Keratinocyte (primary cell): Measurements from ENCODE around the gene TM9SF2. TPM values are rescaled to one million over a fixed set of nuclear protein-coding genes. Genes with fewer than 3 reads are reported as not detected.

Source experiments
- DNase-seq: peaks from one replicate; pipeline ENCODE4 v3.0.0-alpha.2; 2011; ENCODE audit warnings: low read depth, missing footprints, low spot score
- FAIRE-seq: peaks from 2 replicates; lab custom pipeline; 2011; peaks lifted over from hg19 to GRCh38; lab: Jason Lieb, UNC
- H2AFZ ChIP-seq: 2 replicates; pipeline ENCODE4 v1.6.0; 2012; ENCODE audit warnings: low read length, control low read depth, inconsistent platforms; ENCODE audit not compliant: control insufficient read depth
- H3K27ac ChIP-seq: 2 replicates; pipeline ENCODE4 v1.5.1; 2011; ENCODE audit warnings: low read length; ENCODE audit not compliant: control insufficient read depth, insufficient read depth
- H3K27me3 ChIP-seq: 3 replicates; pipeline ENCODE4 v1.6.0; 2011; ENCODE audit warnings: low read length; ENCODE audit not compliant: control insufficient read depth, insufficient read depth; ENCODE audit errors: extremely low read depth
- H3K36me3 ChIP-seq, 2 experiments: 2 replicates in 1 of 2; 3 replicates in 1 of 2; pipeline ENCODE4 v1.5.1; 2011; ENCODE audit warnings: low read length in 2 of 2, mild to moderate bottlenecking in 1 of 2; ENCODE audit not compliant: control insufficient read depth in 2 of 2, insufficient read depth in 2 of 2; ENCODE audit errors: extremely low read depth in 1 of 2
- H3K4me1 ChIP-seq: 3 replicates; pipeline ENCODE4 v1.5.1; 2011; ENCODE audit warnings: low read length; ENCODE audit not compliant: control insufficient read depth, insufficient read depth; ENCODE audit errors: extremely low read depth
- H3K4me2 ChIP-seq: 3 replicates; pipeline ENCODE4 v1.6.0; 2011; ENCODE audit warnings: low read depth, low read length; ENCODE audit not compliant: control insufficient read depth, insufficient read depth; ENCODE audit errors: extremely low read depth
- H3K4me3 ChIP-seq, 3 experiments: fragments of 200-600 bp in 1 of 3; sonication (generic) in 1 of 3; 2 replicates in 2 of 3; 3 replicates in 1 of 3; pipeline ENCODE4 v1.5.1; 2011 to 2016; ENCODE audit warnings: low read length in 3 of 3, mild to moderate bottlenecking in 3 of 3, control low read depth in 2 of 3, inconsistent platforms in 1 of 3, low read depth in 1 of 3, mixed read lengths in 1 of 3, mixed run types in 1 of 3, moderate library complexity in 1 of 3; ENCODE audit not compliant: control insufficient read depth in 2 of 3, insufficient read depth in 2 of 3; ENCODE audit errors: extremely low read depth in 1 of 3
- H3K79me2 ChIP-seq: 2 replicates; pipeline ENCODE4 v1.6.0; 2012; ENCODE audit warnings: low read length; ENCODE audit not compliant: control insufficient read depth, insufficient read depth
- H3K9ac ChIP-seq: 3 replicates; pipeline ENCODE4 v1.6.0; 2011; ENCODE audit warnings: low read length; ENCODE audit not compliant: control insufficient read depth, insufficient read depth; ENCODE audit errors: extremely low read depth
- H3K9me1 ChIP-seq: 3 replicates; pipeline ENCODE4 v1.6.0; 2011; ENCODE audit warnings: low read length; ENCODE audit not compliant: control insufficient read depth, insufficient read depth; ENCODE audit errors: extremely low read depth
- H3K9me3 ChIP-seq: 2 replicates; pipeline ENCODE4 v1.5.1; 2012; ENCODE audit warnings: low read depth, low read length; ENCODE audit not compliant: control insufficient read depth
- H4K20me1 ChIP-seq: 3 replicates; pipeline ENCODE4 v1.6.0; 2011; ENCODE audit warnings: low read length; ENCODE audit not compliant: control insufficient read depth, insufficient read depth; ENCODE audit errors: extremely low read depth
- EZH2 ChIP-seq: IDR thresholded peaks from one replicate; pipeline ENCODE4 v1.6.1; 2012; ENCODE audit warnings: inconsistent platforms, mild to moderate bottlenecking, low read length, moderate library complexity
- dilution Hi-C: fragments of 300-500 bp; cut with MboI; formaldehyde crosslinking; loops from one replicate; pipeline ENCODE4 v1.7.0; 2020; ENCODE audit warnings: low sequenced_read_pairs; ENCODE audit not compliant: extremely low pct_ligation_motif_present
- polyA plus RNA-seq, 5 experiments: library from polyadenylated mRNA; depleted of rRNA in 3 of 5; stranded (reverse) in 3 of 5; stranded (forward) in 1 of 5; unstranded in 1 of 5; fragments of >200 nt; gene quantifications; 1 replicate in 1 of 5; 2 replicates in 3 of 5; 3 replicates in 1 of 5; pipeline versions ENCODE4 v1.2.1 to v1.2.3, GENCODE V29; 2011 to 2012; ENCODE audit warnings: missing spikeins in 2 of 5, low read depth in 1 of 5, low replicate concordance in 1 of 5
- TF ChIP-seq, protein P1 (sequence below), 3 experiments: IDR thresholded peaks in 1 of 3; conservative IDR thresholded peaks in 1 of 3; optimal IDR thresholded peaks in 1 of 3; 2 replicates in 2 of 3; 3 replicates in 1 of 3; pipeline versions ENCODE3 to v1.5.1; 2011; ENCODE audit warnings: low read length in 3 of 3, mild to moderate bottlenecking in 3 of 3, moderate library complexity in 2 of 3, control low read depth in 1 of 3, inconsistent platforms in 1 of 3; ENCODE audit not compliant: insufficient read depth in 2 of 3; ENCODE audit errors: extremely low read depth in 1 of 3

TM9SF2 gene
- polyA plus RNA-seq, 1 donor (not counting 4 experiments of a cell fraction or from before 2014, with no cell fraction given), result 134 TPM

DNA sequence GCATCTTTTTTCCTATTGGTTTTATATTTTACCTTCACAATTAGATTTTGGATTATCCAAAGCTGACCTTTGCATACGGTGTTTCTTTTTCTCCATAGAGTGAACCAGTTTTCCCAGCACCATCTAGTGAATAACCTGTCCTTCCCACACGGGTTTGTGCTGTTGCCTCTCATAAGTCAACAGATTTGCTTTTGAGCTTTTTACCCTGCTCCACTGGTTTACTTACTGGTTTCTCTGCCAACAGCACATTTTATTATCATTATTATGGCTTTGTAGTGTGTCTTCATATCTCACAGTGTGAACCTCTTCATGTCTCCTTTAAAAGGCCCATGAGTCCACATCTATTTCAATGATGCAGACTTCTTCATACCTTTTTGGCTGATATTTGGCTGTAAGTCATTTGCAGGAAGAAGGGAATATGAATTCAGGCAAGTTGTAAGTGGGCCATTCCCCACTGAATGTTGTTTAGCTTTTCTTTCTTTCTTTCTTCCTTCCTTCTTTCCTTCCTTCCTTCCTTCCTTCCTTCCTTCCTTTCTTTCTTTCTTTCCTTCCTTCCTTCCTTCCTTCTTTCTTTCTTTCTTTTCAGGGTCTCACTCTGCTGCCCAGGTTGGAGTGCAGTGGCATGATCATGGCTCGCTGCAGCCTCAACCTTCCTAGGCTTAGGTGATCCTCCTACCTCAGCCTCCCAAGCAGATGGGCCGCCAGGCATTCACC lies 86.8 kb downstream of the TM9SF2 start:
- Histone ChIP-seq H3K36me3 (no peaks in the 10 kb centered on the region), H3K4me1 (no peaks in the 10 kb centered on the region), H3K4me3 (no peak overlapping the region), H3K9me1 (no peaks in the 10 kb centered on the region), H3K27ac (no peak overlapping the region), H3K79me2 (no peaks in the 10 kb centered on the region), H2AFZ (no peak overlapping the region), H3K9me3 (no peaks in the 10 kb centered on the region), H3K27me3 (no peaks in the 10 kb centered on the region), H4K20me1 (no peaks in the 10 kb centered on the region), H3K4me2 (no peak overlapping the region), H3K9ac (no peak overlapping the region)
- TF ChIP-seq EZH2, result no peak
- TF ChIP-seq, protein P1, sequence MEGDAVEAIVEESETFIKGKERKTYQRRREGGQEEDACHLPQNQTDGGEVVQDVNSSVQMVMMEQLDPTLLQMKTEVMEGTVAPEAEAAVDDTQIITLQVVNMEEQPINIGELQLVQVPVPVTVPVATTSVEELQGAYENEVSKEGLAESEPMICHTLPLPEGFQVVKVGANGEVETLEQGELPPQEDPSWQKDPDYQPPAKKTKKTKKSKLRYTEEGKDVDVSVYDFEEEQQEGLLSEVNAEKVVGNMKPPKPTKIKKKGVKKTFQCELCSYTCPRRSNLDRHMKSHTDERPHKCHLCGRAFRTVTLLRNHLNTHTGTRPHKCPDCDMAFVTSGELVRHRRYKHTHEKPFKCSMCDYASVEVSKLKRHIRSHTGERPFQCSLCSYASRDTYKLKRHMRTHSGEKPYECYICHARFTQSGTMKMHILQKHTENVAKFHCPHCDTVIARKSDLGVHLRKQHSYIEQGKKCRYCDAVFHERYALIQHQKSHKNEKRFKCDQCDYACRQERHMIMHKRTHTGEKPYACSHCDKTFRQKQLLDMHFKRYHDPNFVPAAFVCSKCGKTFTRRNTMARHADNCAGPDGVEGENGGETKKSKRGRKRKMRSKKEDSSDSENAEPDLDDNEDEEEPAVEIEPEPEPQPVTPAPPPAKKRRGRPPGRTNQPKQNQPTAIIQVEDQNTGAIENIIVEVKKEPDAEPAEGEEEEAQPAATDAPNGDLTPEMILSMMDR (optimal IDR thresholded peaks at IDR 0.05 in 1 of 3, IDR thresholded peaks at IDR 0.05 in 1 of 3, conservative IDR thresholded peaks at IDR 0.05 in 1 of 3; ENCODE audit: extremely low read depth in 1 of 3, insufficient read depth in 2 of 3, low read length in 3 of 3), result no peak
- dilution Hi-C loops, result no loop called here
- DNase-seq (no peak), FAIRE-seq (no peak)

DNA sequence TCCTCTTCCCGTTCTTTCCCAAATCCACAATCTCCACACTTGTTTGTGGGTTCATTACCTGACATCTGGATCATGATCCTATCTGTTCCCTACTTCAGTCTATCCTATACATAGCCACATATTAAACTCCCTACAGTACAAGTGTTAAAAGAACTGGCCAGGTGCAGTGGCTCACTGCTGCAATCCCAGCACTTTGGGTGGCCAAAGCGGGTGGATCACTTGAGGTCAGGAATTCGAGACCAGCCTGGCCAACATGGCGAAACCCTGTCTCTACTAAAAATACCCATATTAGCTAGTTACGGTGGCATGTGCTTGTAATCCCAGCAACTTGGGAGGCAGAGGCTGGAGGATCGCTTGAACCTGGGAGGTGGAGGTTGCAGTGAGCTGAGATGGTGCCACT lies 88.3 kb downstream of the TM9SF2 start:
- no peaks in the 10 kb centered on the region for H3K36me3 ChIP-seq
- H3K27ac ChIP-seq, result no peak overlapping the region
- H3K9ac ChIP-seq, result no peak overlapping the region
- no peak overlapping the region for H3K4me3 ChIP-seq
- no peak for FAIRE-seq
- H3K9me3 ChIP-seq, result no peaks in the 10 kb centered on the region
- no peaks in the 10 kb centered on the region for H4K20me1 ChIP-seq
- no peaks in the 10 kb centered on the region for H3K9me1 ChIP-seq
- no peak for TF ChIP-seq EZH2
- no peaks in the 10 kb centered on the region for H3K4me1 ChIP-seq
- no peaks in the 10 kb centered on the region for H3K27me3 ChIP-seq
- DNase-seq, result no peak
- dilution Hi-C loops, result no loop called here
- H3K79me2 ChIP-seq, result no peaks in the 10 kb centered on the region
- H3K4me2 ChIP-seq, result no peak overlapping the region
- no peak overlapping the region for H2AFZ ChIP-seq
